OCI-LY1 (cell line): Measurements from ENCODE around the gene RNF13.

Experiments
- H2AFZ ChIP-seq: fragments of 200-600 bp; sonication (generic), shearing (Covaris generic); 2 replicates; pipeline ENCODE4 v1.6.0; 2014; ENCODE audit warnings: antibody characterized with exemption, mild to moderate bottlenecking, low read length
- H3F3A ChIP-seq: fragments of 200-600 bp; sonication (generic), shearing (Covaris generic); 2 replicates; pipeline ENCODE4 v1.6.0; 2014; ENCODE audit warnings: mild to moderate bottlenecking, antibody characterized with exemption, low read length, moderate library complexity; ENCODE audit not compliant: insufficient read depth
- H3K27ac ChIP-seq: fragments of 200-600 bp; sonication (generic); 2 replicates; pipeline ENCODE4 v1.5.1; 2014; ENCODE audit warnings: low read length, mixed run types, mild to moderate bottlenecking, low read depth; ENCODE audit not compliant: poor library complexity, severe bottlenecking
- H3K27me3 ChIP-seq: fragments of 200-600 bp; sonication (generic); 2 replicates; pipeline ENCODE4 v1.6.0; 2014; ENCODE audit warnings: antibody characterized with exemption, mild to moderate bottlenecking, low read length, moderate library complexity; ENCODE audit not compliant: insufficient read depth
- H3K36me3 ChIP-seq: fragments of 200-600 bp; sonication (generic); 2 replicates; pipeline ENCODE4 v1.6.1; 2014; ENCODE audit warnings: mild to moderate bottlenecking, antibody characterized with exemption, low read length, moderate library complexity, mixed read lengths; ENCODE audit not compliant: insufficient read depth
- H3K4me1 ChIP-seq: fragments of 200-600 bp; sonication (generic); 2 replicates; pipeline ENCODE4 v1.5.1; 2014; ENCODE audit warnings: mild to moderate bottlenecking, low read length, moderate library complexity; ENCODE audit not compliant: insufficient read depth, severe bottlenecking
- H3K4me2 ChIP-seq: fragments of 200-600 bp; sonication (generic), shearing (Covaris generic); 2 replicates; pipeline ENCODE4 v1.6.1; 2014; ENCODE audit warnings: low read length
- H3K4me3 ChIP-seq: fragments of 200-600 bp; sonication (generic); 2 replicates; pipeline ENCODE4 v1.5.1; 2014; ENCODE audit warnings: low read length, low read depth, mild to moderate bottlenecking, mixed read lengths; ENCODE audit not compliant: poor library complexity, severe bottlenecking
- H3K79me2 ChIP-seq: fragments of 200-600 bp; shearing (Covaris generic); 2 replicates; pipeline ENCODE4 v1.6.1; 2016; ENCODE audit warnings: mixed run types, low read length, mixed read lengths; ENCODE audit not compliant: insufficient read depth
- H3K9ac ChIP-seq: fragments of 200-600 bp; sonication (generic), shearing (Covaris generic); 2 replicates; pipeline ENCODE4 v1.6.1; 2014; ENCODE audit warnings: mild to moderate bottlenecking, low read length, mixed read lengths
- H3K9me2 ChIP-seq: fragments of 200-600 bp; sonication (generic), shearing (Covaris generic); 2 replicates; pipeline ENCODE4 v1.6.1; 2014; ENCODE audit warnings: low read depth, mild to moderate bottlenecking, low read length, mixed read lengths
- H3K9me3 ChIP-seq: fragments of 200-600 bp; shearing (Covaris generic); 2 replicates; pipeline ENCODE4 v1.6.1; 2014; ENCODE audit warnings: low read length, mixed read lengths
- H4K20me1 ChIP-seq: fragments of 200-600 bp; sonication (generic), shearing (Covaris generic); 2 replicates; pipeline ENCODE4 v1.6.0; 2016; ENCODE audit warnings: mild to moderate bottlenecking, low read length; ENCODE audit not compliant: insufficient read depth
- EZH2 ChIP-seq: fragments of 200-600 bp; sonication (generic), shearing (Covaris generic); IDR thresholded peaks from 2 replicates; pipeline ENCODE4 v1.8.0; 2017; ENCODE audit warnings: borderline replicate concordance, mixed run types, mild to moderate bottlenecking, antibody characterized with exemption, low read length, moderate library complexity, mixed read lengths
- TF ChIP-seq, protein P1 (sequence below): fragments of 200-600 bp; sonication (generic), shearing (Covaris generic); IDR thresholded peaks from 2 replicates; pipeline ENCODE4 v1.5.1; 2017; ENCODE audit warnings: mild to moderate bottlenecking, antibody characterized with exemption, low read length, moderate library complexity, mixed read lengths

The RNF13 gene

DNA sequence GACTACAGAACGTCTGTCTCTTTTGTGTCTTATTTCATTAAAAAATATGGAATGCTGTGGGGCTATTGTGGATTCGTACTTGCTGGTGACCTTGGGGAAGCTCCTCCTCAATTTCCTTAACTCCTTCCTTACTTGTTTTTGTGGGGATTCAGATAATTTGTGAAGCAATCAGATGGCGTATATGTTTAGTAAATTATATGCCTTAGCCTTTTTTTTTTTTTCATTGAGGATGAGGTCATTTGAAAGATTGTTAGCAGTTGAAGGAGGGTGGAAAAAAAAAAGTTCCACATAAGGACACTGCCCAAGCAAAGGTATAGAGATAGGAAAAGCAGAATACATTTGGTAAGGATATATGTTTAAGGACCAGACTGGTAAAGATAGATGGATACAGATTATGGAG is 3.3 kb downstream of the RNF13 start:
- Histone ChIP-seq H3K4me2 (no peak overlapping the region), H2AFZ (no peak overlapping the region), H3K9me2 (no peaks in the 10 kb centered on the region), H3K27me3 (no peaks in the 10 kb centered on the region), H3K27ac (no peak overlapping the region), H3F3A (no peaks in the 10 kb centered on the region), H3K36me3 (0 out of 2 replicates have a peak, but pooled peaks cover 9% of the 10 kb centered on the region), H3K79me2 (peaks cover 77% of the 10 kb centered on the region), H3K9ac (no peak overlapping the region), H4K20me1 (no peaks in the 10 kb centered on the region), H3K4me1 (peaks cover 31% of the 10 kb centered on the region), H3K4me3 (no peak overlapping the region), H3K9me3 (peaks cover 5% of the 10 kb centered on the region; the same call in 1 of the 2 replicates)
- TF ChIP-seq, protein P1, sequence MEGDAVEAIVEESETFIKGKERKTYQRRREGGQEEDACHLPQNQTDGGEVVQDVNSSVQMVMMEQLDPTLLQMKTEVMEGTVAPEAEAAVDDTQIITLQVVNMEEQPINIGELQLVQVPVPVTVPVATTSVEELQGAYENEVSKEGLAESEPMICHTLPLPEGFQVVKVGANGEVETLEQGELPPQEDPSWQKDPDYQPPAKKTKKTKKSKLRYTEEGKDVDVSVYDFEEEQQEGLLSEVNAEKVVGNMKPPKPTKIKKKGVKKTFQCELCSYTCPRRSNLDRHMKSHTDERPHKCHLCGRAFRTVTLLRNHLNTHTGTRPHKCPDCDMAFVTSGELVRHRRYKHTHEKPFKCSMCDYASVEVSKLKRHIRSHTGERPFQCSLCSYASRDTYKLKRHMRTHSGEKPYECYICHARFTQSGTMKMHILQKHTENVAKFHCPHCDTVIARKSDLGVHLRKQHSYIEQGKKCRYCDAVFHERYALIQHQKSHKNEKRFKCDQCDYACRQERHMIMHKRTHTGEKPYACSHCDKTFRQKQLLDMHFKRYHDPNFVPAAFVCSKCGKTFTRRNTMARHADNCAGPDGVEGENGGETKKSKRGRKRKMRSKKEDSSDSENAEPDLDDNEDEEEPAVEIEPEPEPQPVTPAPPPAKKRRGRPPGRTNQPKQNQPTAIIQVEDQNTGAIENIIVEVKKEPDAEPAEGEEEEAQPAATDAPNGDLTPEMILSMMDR = no peak
- no peak for TF ChIP-seq EZH2

DNA sequence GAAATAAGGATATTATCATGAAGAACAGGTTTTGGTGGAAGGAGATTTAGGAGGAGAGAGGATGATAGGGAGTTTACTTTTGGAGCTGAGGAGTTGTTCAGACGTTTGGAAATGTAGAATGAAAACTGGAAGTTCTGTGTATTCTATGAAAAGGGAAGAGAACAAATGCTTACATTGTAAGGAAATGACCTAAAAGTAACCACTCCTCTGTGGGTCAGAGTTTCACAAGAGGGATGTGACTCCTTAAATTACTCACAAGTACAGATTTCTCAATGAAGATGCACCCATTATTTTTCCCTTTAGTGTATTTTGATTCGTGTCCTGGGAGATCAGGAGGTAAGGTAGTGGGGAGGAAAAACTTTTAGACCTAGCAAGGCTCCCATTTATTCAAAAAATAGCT is 4.0 kb downstream of the RNF13 start:
- no peak overlapping the region for H3K9ac ChIP-seq
- peaks cover 9% of the 10 kb centered on the region for H3K9me3 ChIP-seq
- no peak overlapping the region for H3K4me2 ChIP-seq
- H4K20me1 ChIP-seq = no peaks in the 10 kb centered on the region
- no peaks in the 10 kb centered on the region for H3K9me2 ChIP-seq
- peaks cover 84% of the 10 kb centered on the region for H3K79me2 ChIP-seq
- H3K4me1 ChIP-seq = peaks cover 28% of the 10 kb centered on the region
- no peak overlapping the region for H3K4me3 ChIP-seq
- H3K27ac ChIP-seq = no peak overlapping the region
- TF ChIP-seq EZH2 = no peak
- TF ChIP-seq, protein P1 = no peak
- H3F3A ChIP-seq = no peaks in the 10 kb centered on the region
- H3K36me3 ChIP-seq = peaks cover 12% of the 10 kb centered on the region; the same call in 1 of the 2 replicates
- no peaks in the 10 kb centered on the region for H3K27me3 ChIP-seq
- H2AFZ ChIP-seq = no peak overlapping the region

DNA sequence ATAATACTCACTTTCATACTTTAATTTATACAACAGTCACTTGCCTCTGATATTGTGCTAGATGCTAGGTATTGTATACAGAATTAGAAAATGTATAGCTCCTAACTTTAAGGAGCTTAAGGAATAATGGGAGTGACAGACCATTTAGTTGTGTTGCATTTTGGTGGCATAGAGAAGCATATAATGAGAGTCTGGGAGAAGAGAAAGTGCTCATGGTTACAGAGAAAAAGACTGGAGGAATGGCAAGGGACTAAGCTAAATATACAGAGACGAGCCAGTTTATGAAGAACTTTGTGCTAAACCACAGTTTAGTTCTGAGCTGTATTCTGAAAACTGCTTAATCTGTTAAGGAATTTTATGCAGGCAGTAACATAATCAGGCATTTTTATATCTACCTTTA is 6.4 kb downstream of the RNF13 start:
- H3K9me2 ChIP-seq = no peaks in the 10 kb centered on the region
- no peak overlapping the region for H3K4me2 ChIP-seq
- peaks cover 19% of the 10 kb centered on the region for H3K36me3 ChIP-seq
- H3K9me3 ChIP-seq = peaks cover 16% of the 10 kb centered on the region
- H4K20me1 ChIP-seq = no peaks in the 10 kb centered on the region
- TF ChIP-seq, protein P1 = no peak
- no peak for TF ChIP-seq EZH2
- H3K4me3 ChIP-seq = no peak overlapping the region
- H3F3A ChIP-seq = no peaks in the 10 kb centered on the region
- H3K9ac ChIP-seq = no peak overlapping the region
- H3K4me1 ChIP-seq = peaks cover 15% of the 10 kb centered on the region
- H3K79me2 ChIP-seq = peaks cover 98% of the 10 kb centered on the region
- no peaks in the 10 kb centered on the region for H3K27me3 ChIP-seq
- H2AFZ ChIP-seq = no peak overlapping the region
- H3K27ac ChIP-seq = no peak overlapping the region
